Nephron (organoid): ENCODE measurements around the gene DPF3.

Experiments used
- H3K27ac Mint-ChIP-seq, 3 experiments: 2 replicates each; pipeline ENCODE4 v1.8.0; 2020; ENCODE audit warnings: mixed read lengths in 3 of 3, mild to moderate bottlenecking in 2 of 3, moderate library complexity in 1 of 3
- H3K27me3 Mint-ChIP-seq: 2 replicates; pipeline ENCODE4 v1.8.0; 2021; ENCODE audit warnings: low read depth, mild to moderate bottlenecking, moderate library complexity, mixed read lengths
- H3K36me3 Mint-ChIP-seq: 2 replicates; pipeline ENCODE4 v1.8.0; 2020; ENCODE audit warnings: low read depth, mixed read lengths
- H3K4me1 Mint-ChIP-seq: 2 replicates; pipeline ENCODE4 v1.8.0; 2020; ENCODE audit warnings: mixed read lengths
- H3K4me3 Mint-ChIP-seq, 3 experiments: 2 replicates each; pipeline ENCODE4 v1.8.0; 2020; ENCODE audit warnings: mild to moderate bottlenecking in 3 of 3, mixed read lengths in 3 of 3, moderate library complexity in 2 of 3
- H3K9me3 Mint-ChIP-seq: 2 replicates; pipeline ENCODE4 v1.8.0; 2020; ENCODE audit warnings: mixed read lengths
- TF ChIP-seq, protein P1 (sequence below), 3 experiments: fragments of 200-600 bp; sonication (generic); IDR thresholded peaks; one replicate each; pipeline ENCODE4 v1.5.0; 2021; ENCODE audit warnings: antibody characterized with exemption in 3 of 3; ENCODE audit not compliant: unreplicated experiment in 3 of 3

DPF3 gene

DNA sequence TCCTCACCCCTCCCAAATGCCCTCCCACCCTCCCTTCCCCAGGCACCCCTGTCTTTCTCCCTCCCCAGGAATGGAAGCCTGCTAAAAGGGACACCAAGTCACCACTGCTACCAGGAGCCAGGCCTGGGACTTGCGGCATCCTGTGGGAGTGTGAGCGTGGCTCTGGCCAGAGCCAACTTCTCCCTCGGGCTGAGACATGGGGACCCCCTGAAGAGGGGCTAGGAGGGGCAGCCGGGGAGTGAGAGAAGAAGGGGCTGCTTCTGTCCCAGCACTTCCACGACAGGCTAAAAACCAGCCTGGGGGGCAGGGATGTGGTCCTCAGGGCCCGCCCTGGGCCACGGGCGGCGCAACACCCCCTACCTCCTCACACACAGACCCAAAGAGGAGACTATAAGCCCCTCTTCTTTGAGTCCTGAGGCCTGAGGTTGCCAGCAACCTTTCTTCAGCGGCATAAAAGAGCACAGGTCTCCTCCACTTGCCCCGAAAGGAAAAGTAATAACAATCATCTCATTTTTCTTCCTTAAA, 278.9 kb downstream of the DPF3 start:
- H3K27ac Mint-ChIP-seq: peak overlapping the region; percentile 95 to 99 (median 96)
- no peaks in the 10 kb centered on the region for H3K36me3 Mint-ChIP-seq
- H3K4me3 Mint-ChIP-seq: no peak overlapping the region
- no peaks in the 10 kb centered on the region for H3K9me3 Mint-ChIP-seq
- TF ChIP-seq, protein P1, sequence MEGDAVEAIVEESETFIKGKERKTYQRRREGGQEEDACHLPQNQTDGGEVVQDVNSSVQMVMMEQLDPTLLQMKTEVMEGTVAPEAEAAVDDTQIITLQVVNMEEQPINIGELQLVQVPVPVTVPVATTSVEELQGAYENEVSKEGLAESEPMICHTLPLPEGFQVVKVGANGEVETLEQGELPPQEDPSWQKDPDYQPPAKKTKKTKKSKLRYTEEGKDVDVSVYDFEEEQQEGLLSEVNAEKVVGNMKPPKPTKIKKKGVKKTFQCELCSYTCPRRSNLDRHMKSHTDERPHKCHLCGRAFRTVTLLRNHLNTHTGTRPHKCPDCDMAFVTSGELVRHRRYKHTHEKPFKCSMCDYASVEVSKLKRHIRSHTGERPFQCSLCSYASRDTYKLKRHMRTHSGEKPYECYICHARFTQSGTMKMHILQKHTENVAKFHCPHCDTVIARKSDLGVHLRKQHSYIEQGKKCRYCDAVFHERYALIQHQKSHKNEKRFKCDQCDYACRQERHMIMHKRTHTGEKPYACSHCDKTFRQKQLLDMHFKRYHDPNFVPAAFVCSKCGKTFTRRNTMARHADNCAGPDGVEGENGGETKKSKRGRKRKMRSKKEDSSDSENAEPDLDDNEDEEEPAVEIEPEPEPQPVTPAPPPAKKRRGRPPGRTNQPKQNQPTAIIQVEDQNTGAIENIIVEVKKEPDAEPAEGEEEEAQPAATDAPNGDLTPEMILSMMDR (IDR thresholded peaks at IDR 0.05; ENCODE audit: unreplicated experiment in 3 of 3): no peak
- H3K4me1 Mint-ChIP-seq: peaks cover 66% of the 10 kb centered on the region
- peaks cover 8% of the 10 kb centered on the region for H3K27me3 Mint-ChIP-seq

DNA sequence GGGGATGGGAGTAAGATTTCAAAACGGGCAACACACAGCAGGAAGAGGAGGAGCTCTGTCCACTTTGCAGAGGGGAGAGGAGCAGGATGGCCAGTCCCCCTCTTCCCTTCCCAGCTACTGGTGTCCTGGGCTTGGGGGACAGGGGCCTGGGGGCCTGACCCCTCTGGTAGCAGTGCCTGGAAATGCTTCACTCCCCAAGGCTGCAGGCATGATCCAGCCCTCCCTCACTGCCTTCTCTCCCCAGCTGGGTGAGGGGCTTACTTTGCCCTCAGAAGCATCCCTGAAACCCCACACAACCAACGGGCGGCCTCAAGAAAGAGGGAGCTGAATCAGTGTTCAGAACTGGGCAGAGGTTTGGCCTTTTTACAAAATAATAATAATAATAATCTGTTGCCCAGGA, 279.5 kb downstream of the DPF3 start:
- peaks cover 8% of the 10 kb centered on the region for H3K27me3 Mint-ChIP-seq
- peak overlapping the region; percentile 62 to 99 (median 70) for H3K27ac Mint-ChIP-seq
- no peaks in the 10 kb centered on the region for H3K36me3 Mint-ChIP-seq
- H3K9me3 Mint-ChIP-seq: no peaks in the 10 kb centered on the region
- TF ChIP-seq, protein P1 (IDR thresholded peaks at IDR 0.05; ENCODE audit: unreplicated experiment in 3 of 3): no peak
- H3K4me3 Mint-ChIP-seq: no peak overlapping the region
- H3K4me1 Mint-ChIP-seq: peaks cover 61% of the 10 kb centered on the region

DNA sequence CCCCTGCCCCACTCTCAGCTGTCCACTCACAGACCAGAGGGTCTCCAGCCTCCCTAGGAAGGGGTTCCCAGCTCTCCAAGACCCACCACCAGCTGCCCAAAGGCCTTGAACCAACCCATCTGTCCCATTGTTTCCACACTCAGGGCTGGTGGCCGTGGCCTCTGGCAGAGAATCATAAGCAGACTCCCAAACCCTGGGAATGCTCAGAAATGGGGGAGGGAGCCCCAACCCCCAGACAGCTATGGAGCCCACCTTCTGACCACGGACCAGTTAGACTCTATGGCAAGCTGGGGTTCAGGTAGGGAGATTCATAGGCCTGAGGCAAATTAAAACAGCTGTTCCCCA, 280.0 kb downstream of the DPF3 start:
- H3K27ac Mint-ChIP-seq: peak overlapping the region; percentile 62 to 99 (median 70)
- peaks cover 59% of the 10 kb centered on the region for H3K4me1 Mint-ChIP-seq
- H3K36me3 Mint-ChIP-seq: no peaks in the 10 kb centered on the region
- no peaks in the 10 kb centered on the region for H3K9me3 Mint-ChIP-seq
- H3K4me3 Mint-ChIP-seq: peak overlapping the region in 1 of 3 experiments; percentile 34
- peaks cover 8% of the 10 kb centered on the region for H3K27me3 Mint-ChIP-seq
- TF ChIP-seq, protein P1 (IDR thresholded peaks at IDR 0.05; ENCODE audit: unreplicated experiment in 3 of 3): no peak

DNA sequence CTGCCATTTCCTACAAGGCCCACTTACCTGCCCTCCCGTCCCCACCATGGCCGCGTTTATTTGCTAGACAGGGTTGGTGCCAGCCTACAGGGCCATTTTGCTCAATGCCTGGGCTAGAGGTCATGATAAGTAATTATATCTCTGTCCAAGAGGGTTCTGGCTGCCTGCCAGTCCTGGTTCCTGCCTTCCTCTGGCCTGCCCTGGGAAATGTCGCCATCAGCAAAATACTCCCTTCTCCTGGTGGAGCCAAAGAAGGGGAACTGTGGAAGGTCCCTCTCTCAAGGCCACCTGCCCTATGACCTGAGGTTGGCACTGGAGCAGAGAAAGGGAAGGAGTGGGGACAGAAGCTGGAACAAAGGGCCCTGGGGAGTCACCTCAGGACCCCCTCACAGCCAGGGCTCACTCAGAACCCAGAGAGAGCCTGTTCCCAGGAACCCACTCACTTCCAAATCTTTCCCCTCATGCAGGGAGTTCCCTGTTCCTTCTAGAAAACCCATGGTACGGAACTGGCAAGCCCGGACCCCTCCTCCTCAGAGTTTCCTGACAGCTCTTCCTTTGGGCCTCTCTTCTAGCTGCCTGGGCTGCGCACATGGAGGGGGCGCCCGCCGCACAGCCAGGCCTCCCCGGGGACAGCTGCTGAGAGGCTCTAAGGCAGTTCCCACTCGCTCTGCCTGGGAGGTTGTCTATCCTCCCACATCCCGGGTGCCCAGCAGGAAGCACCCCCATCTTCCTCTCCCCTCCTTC, 280.5 kb downstream of the DPF3 start:
- Mint-ChIP-seq H3K9me3 (no peaks in the 10 kb centered on the region), H3K4me3 (peak overlapping the region in 1 of 3 experiments; percentile 34), H3K4me1 (peaks cover 61% of the 10 kb centered on the region), H3K27ac (peak overlapping the region; percentile 62 to 99 (median 70)), H3K27me3 (peaks cover 8% of the 10 kb centered on the region), H3K36me3 (no peaks in the 10 kb centered on the region)
- TF ChIP-seq, protein P1 (IDR thresholded peaks at IDR 0.05; ENCODE audit: unreplicated experiment in 3 of 3): no peak

GRCh38 chr14:72612041-72612440, 281.9 kb downstream of the DPF3 start:
- peaks cover 61% of the 10 kb centered on the region for H3K4me1 Mint-ChIP-seq
- H3K4me3 Mint-ChIP-seq: no peak overlapping the region
- no peaks in the 10 kb centered on the region for H3K36me3 Mint-ChIP-seq
- peak overlapping the region; percentile 62 to 99 (median 70) for H3K27ac Mint-ChIP-seq
- H3K9me3 Mint-ChIP-seq: no peaks in the 10 kb centered on the region
- peaks cover 8% of the 10 kb centered on the region for H3K27me3 Mint-ChIP-seq
- TF ChIP-seq, protein P1 (IDR thresholded peaks at IDR 0.05; ENCODE audit: unreplicated experiment in 3 of 3): no peak

- H3K27ac Mint-ChIP-seq: peak overlapping the region in 2 of 3 experiments; percentile 59 to 62
- H3K9me3 Mint-ChIP-seq: no peaks in the 10 kb centered on the region
- TF ChIP-seq, protein P1 (IDR thresholded peaks at IDR 0.05; ENCODE audit: unreplicated experiment in 3 of 3): no peak
- H3K4me1 Mint-ChIP-seq: peaks cover 58% of the 10 kb centered on the region
- H3K36me3 Mint-ChIP-seq: no peaks in the 10 kb centered on the region
- no peak overlapping the region for H3K4me3 Mint-ChIP-seq
- peaks cover 8% of the 10 kb centered on the region for H3K27me3 Mint-ChIP-seq
These were observed 282.4 kb downstream of the DPF3 start for GRCh38 chr14:72611506-72611905.
